ENCODE data around the gene TNFRSF1A. TPM values are rescaled to one million over a fixed set of nuclear protein-coding genes. Genes with fewer than 3 reads are reported as not detected.

Gene TNFRSF1A
- total and polyA plus RNA-seq, 2 of the 13 experiments (the other 11 are each of a cell fraction or from before 2014, with no cell fraction given), result 41.5 to 61.2 TPM

GRCh38 chr12:6387541-6387940, 45.7 kb upstream of the TNFRSF1A start (continued):
- TF ChIP-seq, protein P1, sequence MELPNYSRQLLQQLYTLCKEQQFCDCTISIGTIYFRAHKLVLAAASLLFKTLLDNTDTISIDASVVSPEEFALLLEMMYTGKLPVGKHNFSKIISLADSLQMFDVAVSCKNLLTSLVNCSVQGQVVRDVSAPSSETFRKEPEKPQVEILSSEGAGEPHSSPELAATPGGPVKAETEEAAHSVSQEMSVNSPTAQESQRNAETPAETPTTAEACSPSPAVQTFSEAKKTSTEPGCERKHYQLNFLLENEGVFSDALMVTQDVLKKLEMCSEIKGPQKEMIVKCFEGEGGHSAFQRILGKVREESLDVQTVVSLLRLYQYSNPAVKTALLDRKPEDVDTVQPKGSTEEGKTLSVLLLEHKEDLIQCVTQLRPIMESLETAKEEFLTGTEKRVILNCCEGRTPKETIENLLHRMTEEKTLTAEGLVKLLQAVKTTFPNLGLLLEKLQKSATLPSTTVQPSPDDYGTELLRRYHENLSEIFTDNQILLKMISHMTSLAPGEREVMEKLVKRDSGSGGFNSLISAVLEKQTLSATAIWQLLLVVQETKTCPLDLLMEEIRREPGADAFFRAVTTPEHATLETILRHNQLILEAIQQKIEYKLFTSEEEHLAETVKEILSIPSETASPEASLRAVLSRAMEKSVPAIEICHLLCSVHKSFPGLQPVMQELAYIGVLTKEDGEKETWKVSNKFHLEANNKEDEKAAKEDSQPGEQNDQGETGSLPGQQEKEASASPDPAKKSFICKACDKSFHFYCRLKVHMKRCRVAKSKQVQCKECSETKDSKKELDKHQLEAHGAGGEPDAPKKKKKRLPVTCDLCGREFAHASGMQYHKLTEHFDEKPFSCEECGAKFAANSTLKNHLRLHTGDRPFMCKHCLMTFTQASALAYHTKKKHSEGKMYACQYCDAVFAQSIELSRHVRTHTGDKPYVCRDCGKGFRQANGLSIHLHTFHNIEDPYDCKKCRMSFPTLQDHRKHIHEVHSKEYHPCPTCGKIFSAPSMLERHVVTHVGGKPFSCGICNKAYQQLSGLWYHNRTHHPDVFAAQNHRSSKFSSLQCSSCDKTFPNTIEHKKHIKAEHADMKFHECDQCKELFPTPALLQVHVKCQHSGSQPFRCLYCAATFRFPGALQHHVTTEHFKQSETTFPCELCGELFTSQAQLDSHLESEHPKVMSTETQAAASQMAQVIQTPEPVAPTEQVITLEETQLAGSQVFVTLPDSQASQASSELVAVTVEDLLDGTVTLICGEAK (IDR thresholded peaks at IDR 0.05), result no peak
- TF ChIP-seq, protein P1 (CRISPR knock-in tag; IDR thresholded peaks at IDR 0.05), result no peak
- TF ChIP-seq, protein P2, sequence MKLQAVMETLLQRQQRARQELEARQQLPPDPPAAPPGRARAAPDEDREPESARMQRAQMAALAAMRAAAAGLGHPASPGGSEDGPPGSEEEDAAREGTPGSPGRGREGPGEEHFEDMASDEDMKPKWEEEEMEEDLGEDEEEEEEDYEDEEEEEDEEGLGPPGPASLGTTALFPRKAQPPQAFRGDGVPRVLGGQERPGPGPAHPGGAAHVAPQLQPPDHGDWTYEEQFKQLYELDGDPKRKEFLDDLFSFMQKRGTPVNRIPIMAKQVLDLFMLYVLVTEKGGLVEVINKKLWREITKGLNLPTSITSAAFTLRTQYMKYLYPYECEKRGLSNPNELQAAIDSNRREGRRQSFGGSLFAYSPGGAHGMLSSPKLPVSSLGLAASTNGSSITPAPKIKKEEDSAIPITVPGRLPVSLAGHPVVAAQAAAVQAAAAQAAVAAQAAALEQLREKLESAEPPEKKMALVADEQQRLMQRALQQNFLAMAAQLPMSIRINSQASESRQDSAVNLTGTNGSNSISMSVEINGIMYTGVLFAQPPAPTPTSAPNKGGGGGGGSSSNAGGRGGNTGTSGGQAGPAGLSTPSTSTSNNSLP (IDR thresholded peaks at IDR 0.05; ENCODE audit: low read depth, low read length), result no peak
- no peak for TF ChIP-seq CENPX (CRISPR knock-in tag; IDR thresholded peaks at IDR 0.05)
- no peak for TF ChIP-seq FOXK2 (IDR thresholded peaks at IDR 0.05)
- TF ChIP-seq, protein P3, sequence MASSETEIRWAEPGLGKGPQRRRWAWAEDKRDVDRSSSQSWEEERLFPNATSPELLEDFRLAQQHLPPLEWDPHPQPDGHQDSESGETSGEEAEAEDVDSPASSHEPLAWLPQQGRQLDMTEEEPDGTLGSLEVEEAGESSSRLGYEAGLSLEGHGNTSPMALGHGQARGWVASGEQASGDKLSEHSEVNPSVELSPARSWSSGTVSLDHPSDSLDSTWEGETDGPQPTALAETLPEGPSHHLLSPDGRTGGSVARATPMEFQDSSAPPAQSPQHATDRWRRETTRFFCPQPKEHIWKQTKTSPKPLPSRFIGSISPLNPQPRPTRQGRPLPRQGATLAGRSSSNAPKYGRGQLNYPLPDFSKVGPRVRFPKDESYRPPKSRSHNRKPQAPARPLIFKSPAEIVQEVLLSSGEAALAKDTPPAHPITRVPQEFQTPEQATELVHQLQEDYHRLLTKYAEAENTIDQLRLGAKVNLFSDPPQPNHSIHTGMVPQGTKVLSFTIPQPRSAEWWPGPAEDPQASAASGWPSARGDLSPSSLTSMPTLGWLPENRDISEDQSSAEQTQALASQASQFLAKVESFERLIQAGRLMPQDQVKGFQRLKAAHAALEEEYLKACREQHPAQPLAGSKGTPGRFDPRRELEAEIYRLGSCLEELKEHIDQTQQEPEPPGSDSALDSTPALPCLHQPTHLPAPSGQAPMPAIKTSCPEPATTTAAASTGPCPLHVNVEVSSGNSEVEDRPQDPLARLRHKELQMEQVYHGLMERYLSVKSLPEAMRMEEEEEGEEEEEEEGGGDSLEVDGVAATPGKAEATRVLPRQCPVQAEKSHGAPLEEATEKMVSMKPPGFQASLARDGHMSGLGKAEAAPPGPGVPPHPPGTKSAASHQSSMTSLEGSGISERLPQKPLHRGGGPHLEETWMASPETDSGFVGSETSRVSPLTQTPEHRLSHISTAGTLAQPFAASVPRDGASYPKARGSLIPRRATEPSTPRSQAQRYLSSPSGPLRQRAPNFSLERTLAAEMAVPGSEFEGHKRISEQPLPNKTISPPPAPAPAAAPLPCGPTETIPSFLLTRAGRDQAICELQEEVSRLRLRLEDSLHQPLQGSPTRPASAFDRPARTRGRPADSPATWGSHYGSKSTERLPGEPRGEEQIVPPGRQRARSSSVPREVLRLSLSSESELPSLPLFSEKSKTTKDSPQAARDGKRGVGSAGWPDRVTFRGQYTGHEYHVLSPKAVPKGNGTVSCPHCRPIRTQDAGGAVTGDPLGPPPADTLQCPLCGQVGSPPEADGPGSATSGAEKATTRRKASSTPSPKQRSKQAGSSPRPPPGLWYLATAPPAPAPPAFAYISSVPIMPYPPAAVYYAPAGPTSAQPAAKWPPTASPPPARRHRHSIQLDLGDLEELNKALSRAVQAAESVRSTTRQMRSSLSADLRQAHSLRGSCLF (CRISPR knock-in tag; IDR thresholded peaks at IDR 0.05; ENCODE audit: borderline replicate concordance), result no peak
